Sigmoid colon (tissue), 4 donors: ENCODE results near the gene ACSL1.

Experiments
- CTCF ChIP-seq, 4 experiments: fragments of 450-650 bp in 3 of 4; fragments of 200-600 bp in 1 of 4; IDR thresholded peaks; one replicate each; pipeline ENCODE4 v1.5.1; 2016 to 2019; ENCODE audit warnings: antibody characterized with exemption in 4 of 4, mild to moderate bottlenecking in 3 of 4, moderate library complexity in 2 of 4
- POLR2AphosphoS5 ChIP-seq, 4 donors: sonication (generic); formaldehyde crosslinking; IDR thresholded peaks; one replicate each; pipeline ENCODE4 v1.6.1; 2017; ENCODE audit warnings: antibody characterized with exemption in 4 of 4

GRCh38 chr4:184795214-184795844 lies 30.4 kb downstream of the ACSL1 start:
- TF ChIP-seq POLR2AphosphoS5 (IDR thresholded peaks at IDR 0.05) = no peak
- no peak for TF ChIP-seq CTCF (IDR thresholded peaks at IDR 0.05)
